ENCODE results near the gene RFX1. TPM values are rescaled to one million over a fixed set of nuclear protein-coding genes. Genes with fewer than 3 reads are reported as not detected.
"Not testable (repeated sequence)": the region's sequence is repeated elsewhere in the genome, so short reads cannot be mapped to it uniquely, and the experiment has no call there.

The RFX1 gene
- total RNA-seq, 4 donors from 2014 or later = 4.5 to 9.2 (median 6.1) TPM

GRCh38 chr19:13968383-13968935, 37.7 kb downstream of the RFX1 start:
- TF ChIP-seq, protein P1, sequence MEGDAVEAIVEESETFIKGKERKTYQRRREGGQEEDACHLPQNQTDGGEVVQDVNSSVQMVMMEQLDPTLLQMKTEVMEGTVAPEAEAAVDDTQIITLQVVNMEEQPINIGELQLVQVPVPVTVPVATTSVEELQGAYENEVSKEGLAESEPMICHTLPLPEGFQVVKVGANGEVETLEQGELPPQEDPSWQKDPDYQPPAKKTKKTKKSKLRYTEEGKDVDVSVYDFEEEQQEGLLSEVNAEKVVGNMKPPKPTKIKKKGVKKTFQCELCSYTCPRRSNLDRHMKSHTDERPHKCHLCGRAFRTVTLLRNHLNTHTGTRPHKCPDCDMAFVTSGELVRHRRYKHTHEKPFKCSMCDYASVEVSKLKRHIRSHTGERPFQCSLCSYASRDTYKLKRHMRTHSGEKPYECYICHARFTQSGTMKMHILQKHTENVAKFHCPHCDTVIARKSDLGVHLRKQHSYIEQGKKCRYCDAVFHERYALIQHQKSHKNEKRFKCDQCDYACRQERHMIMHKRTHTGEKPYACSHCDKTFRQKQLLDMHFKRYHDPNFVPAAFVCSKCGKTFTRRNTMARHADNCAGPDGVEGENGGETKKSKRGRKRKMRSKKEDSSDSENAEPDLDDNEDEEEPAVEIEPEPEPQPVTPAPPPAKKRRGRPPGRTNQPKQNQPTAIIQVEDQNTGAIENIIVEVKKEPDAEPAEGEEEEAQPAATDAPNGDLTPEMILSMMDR (IDR thresholded peaks at IDR 0.05) = no peak
- no peak for TF ChIP-seq POLR2A (IDR thresholded peaks at IDR 0.05)
- no peak overlapping the region for H3K4me3 ChIP-seq (ENCODE audit: low read depth, poor library complexity, severe bottlenecking)
- no peak for DNase-seq (ENCODE audit: low spot score in 2 of 2)
- intact Hi-C loops (cut with DNase I; ENCODE audit: low total_unique reads) = loop anchor here (10.0 kb wide), 1 partner anchor 86 kb away; no protein-coding TSS in a partner anchor
- WGBS, 2 donors = 91 to 92% methylated on average over 22 of the region's 22 CpGs

GRCh38 chr19:13967206-13967605, 38.9 kb downstream of the RFX1 start:
- intact Hi-C loops (cut with DNase I; ENCODE audit: low total_unique reads) = loop anchor here (10.0 kb wide), 1 partner anchor 88 kb away; no protein-coding TSS in a partner anchor
- WGBS, 2 donors = 93% methylated on average over 8 of the region's 8 CpGs
- not testable (repeated sequence) for DNase-seq (ENCODE audit: low spot score in 2 of 2); H3K4me3 ChIP-seq (ENCODE audit: low read depth, poor library complexity, severe bottlenecking)

DNA sequence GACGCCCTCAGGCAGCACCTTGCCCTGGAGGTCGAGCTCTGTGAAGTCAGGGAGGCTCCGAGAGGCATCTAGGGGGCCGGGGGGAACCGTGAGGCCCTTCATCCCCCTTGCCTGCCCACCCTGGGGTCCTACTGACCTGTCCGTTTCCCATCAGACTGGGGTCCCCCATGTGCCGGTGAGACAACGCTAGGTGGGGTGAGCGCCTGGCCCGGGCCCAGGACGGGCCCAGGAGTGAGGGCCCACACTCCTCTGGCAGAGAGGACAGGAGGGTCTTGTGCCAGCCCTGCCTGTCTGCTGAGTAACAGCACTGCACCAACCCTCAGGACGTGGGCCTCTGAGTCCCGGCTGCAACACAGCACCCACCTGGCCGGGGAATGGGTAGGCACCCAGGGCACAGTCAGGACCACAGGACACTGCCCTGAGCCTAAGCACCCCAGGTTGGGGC, 39.4 kb downstream of the RFX1 start:
- TF ChIP-seq, protein P1 (IDR thresholded peaks at IDR 0.05) = no peak
- TF ChIP-seq POLR2A (IDR thresholded peaks at IDR 0.05) = no peak
- intact Hi-C loops (cut with DNase I; ENCODE audit: low total_unique reads) = loop anchor here (10.0 kb wide), 1 partner anchor 88 kb away; no protein-coding TSS in a partner anchor
- DNase-seq (ENCODE audit: low spot score in 2 of 2) = no peak
- WGBS, 2 donors = 95 to 100% methylated on average over 3 to 10 of the region's 14 CpGs
- no peak overlapping the region for H3K4me3 ChIP-seq (ENCODE audit: low read depth, poor library complexity, severe bottlenecking)

- intact Hi-C loops (cut with DNase I; ENCODE audit: low total_unique reads) = loop anchor here (10.0 kb wide), 1 partner anchor 89 kb away; no protein-coding TSS in a partner anchor
- WGBS, 2 donors = 89 to 93% methylated on average over 18 to 20 of the region's 20 CpGs
- no peak for DNase-seq (ENCODE audit: low spot score in 2 of 2)
- TF ChIP-seq, protein P1 (IDR thresholded peaks at IDR 0.05) = no peak
- no peak for TF ChIP-seq POLR2A (IDR thresholded peaks at IDR 0.05)
- H3K4me3 ChIP-seq (ENCODE audit: low read depth, poor library complexity, severe bottlenecking) = no peak overlapping the region
Observed at GRCh38 chr19:13965926-13966683, 40.0 kb downstream of the RFX1 start.

GRCh38 chr19:13965377-13965896, 40.7 kb downstream of the RFX1 start:
- intact Hi-C loops (cut with DNase I; ENCODE audit: low total_unique reads) = loop anchor here (10.0 kb wide), 1 partner anchor 89 kb away; no protein-coding TSS in a partner anchor
- TF ChIP-seq, protein P1 (IDR thresholded peaks at IDR 0.05) = no peak
- no peak for TF ChIP-seq POLR2A (IDR thresholded peaks at IDR 0.05)
- H3K4me3 ChIP-seq (ENCODE audit: low read depth, poor library complexity, severe bottlenecking) = no peak overlapping the region
- 93 to 95% methylated on average over 18 to 24 of the region's 24 CpGs for WGBS, 2 donors
- no peak for DNase-seq (ENCODE audit: low spot score in 2 of 2)

DNA sequence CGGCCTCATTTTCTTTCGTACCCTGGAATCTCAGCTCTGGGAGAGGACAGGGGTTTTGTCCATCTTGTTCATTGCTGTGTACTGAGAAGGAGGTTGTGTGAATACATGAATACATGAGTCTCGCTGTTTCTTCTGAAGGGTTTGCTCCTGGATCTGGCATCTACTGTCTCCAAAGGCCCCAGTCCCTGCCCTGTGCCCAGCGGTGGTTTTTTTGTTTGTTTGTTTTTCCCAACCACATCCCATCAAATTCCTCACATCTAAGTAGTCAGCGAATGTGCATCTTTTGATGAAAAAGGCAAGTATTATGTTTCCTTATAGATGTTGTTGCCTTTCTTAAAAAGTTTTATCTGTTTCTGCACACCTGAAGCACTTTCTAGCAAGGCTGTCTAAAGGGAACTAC, 41.3 kb downstream of the RFX1 start:
- WGBS, 2 donors = 87 to 92% methylated on average over 5 of the region's 5 CpGs

More for the DNA sequence above, 41.3 kb downstream of the RFX1 start:
- DNase-seq (ENCODE audit: low spot score in 2 of 2) = no peak
- H3K4me3 ChIP-seq (ENCODE audit: low read depth, poor library complexity, severe bottlenecking) = no peak overlapping the region
- no peak for TF ChIP-seq POLR2A (IDR thresholded peaks at IDR 0.05)
- intact Hi-C loops (cut with DNase I; ENCODE audit: low total_unique reads) = loop anchor here (10.0 kb wide), 1 partner anchor 90 kb away; no protein-coding TSS in a partner anchor

Measured in lower leg skin (tissue), 4 donors.